Smooth muscle cell (in vitro differentiated cells): ENCODE data around the gene POLE3. TPM values are rescaled to one million over a fixed set of nuclear protein-coding genes. Genes with fewer than 3 reads are reported as not detected.
"Not testable (repeated sequence)": the region's sequence is repeated elsewhere in the genome, so short reads cannot be mapped to it uniquely, and the experiment has no call there.

Source experiments
- DNase-seq: peaks from one replicate; lab custom pipeline; 2025; ENCODE audit not compliant: unreplicated experiment; lab: John Stamatoyannopoulos, UW
- H2AFZ ChIP-seq: fragments of 200-600 bp; sonication (generic); 2 replicates; pipeline ENCODE4 v1.6.0; 2016; ENCODE audit warnings: antibody characterized with exemption, low read depth, mild to moderate bottlenecking
- H3F3A ChIP-seq: fragments of 200-600 bp; sonication (generic); 2 replicates; pipeline ENCODE4 v1.6.0; 2017; ENCODE audit warnings: antibody characterized with exemption, low read depth
- H3K27ac ChIP-seq: fragments of 200-600 bp; sonication (generic); 2 replicates; pipeline ENCODE4 v1.5.1; 2016; ENCODE audit warnings: low read depth, mild to moderate bottlenecking
- H3K27me3 ChIP-seq: fragments of 200-600 bp; sonication (generic); 2 replicates; pipeline ENCODE4 v1.6.1; 2016; ENCODE audit warnings: low read depth, mild to moderate bottlenecking
- H3K36me3 ChIP-seq: fragments of 200-600 bp; sonication (generic); 2 replicates; pipeline ENCODE4 v1.5.1; 2016; ENCODE audit warnings: low read depth
- H3K4me1 ChIP-seq: fragments of 200-600 bp; sonication (generic); 2 replicates; pipeline ENCODE4 v1.5.1; 2016; ENCODE audit warnings: low read depth
- H3K4me2 ChIP-seq: fragments of 200-600 bp; sonication (generic); 2 replicates; pipeline ENCODE4 v1.6.0; 2016; ENCODE audit warnings: mild to moderate bottlenecking
- H3K4me3 ChIP-seq: fragments of 200-600 bp; sonication (generic); 2 replicates; pipeline ENCODE4 v1.5.1; 2016; ENCODE audit warnings: mild to moderate bottlenecking
- H3K79me2 ChIP-seq: fragments of 200-600 bp; sonication (generic); 2 replicates; pipeline ENCODE4 v1.6.0; 2016; ENCODE audit warnings: low read depth, mild to moderate bottlenecking
- H3K9ac ChIP-seq: fragments of 200-600 bp; sonication (generic); 2 replicates; pipeline ENCODE4 v1.6.0; 2016; ENCODE audit warnings: low read depth
- H3K9me3 ChIP-seq: fragments of 200-600 bp; sonication (generic); replicated peaks from 2 replicates; pipeline ENCODE4 v1.5.1; 2016; ENCODE audit warnings: low read depth
- H4K20me1 ChIP-seq: fragments of 200-600 bp; sonication (generic); 2 replicates; pipeline ENCODE4 v1.6.0; 2016; ENCODE audit warnings: low read depth
- WGBS: methylation state at CpG from one replicate; pipeline ENCODE4 v1.1.7; 2016; ENCODE audit warnings: low lambda C conversion rate; 5-methylcytosine and 5-hydroxymethylcytosine counted together
- polyA plus RNA-seq: library from polyadenylated mRNA; unstranded; fragments of >200 nt; fragmentation: Nextera tagmentation; extraction: Ambion mirVana; gene quantifications from 2 replicates; pipeline ENCODE4 v1.2.1, GENCODE V29; 2016
- total RNA-seq: library from RNA; depleted of rRNA; stranded (reverse); fragments of >200 nt; gene quantifications from 2 replicates; pipeline ENCODE4 v1.2.3, GENCODE V29; 2014
- TF ChIP-seq, protein P1 (sequence below): fragments of 200-600 bp; sonication (generic); IDR thresholded peaks from 2 replicates; pipeline ENCODE4 v1.5.1; 2017; ENCODE audit warnings: borderline replicate concordance, mild to moderate bottlenecking, antibody characterized with exemption; ENCODE audit not compliant: insufficient read depth, poor library complexity, severe bottlenecking

The POLE3 gene
- total and polyA plus RNA-seq, 2 experiments from 2014 or later = 35.3 to 40.8 TPM

DNA sequence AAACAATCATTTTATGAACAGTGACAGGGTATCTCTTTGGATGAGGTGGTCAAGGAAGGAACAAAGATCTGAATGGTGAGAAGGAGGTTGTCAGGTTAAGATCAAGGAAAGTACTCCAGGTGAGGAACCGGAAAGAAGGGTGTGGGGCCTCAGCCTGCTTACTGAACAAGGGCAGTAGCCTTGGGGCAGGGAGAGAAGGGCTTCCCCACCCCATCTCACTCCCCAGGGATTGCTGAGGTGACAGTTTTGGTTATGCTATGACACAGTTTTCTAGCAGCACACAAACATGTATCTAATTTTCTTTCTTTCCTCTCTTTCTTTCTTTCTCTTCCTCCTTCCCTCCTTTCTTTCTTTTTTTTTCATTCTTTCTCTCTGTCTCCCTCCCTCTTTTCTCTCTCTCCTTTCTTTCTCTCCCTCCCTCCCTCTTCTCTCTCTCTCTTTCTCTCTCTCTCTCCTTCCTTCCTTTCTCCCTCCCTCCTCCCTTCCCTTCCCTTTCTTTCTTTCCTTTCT is 29.6 kb downstream of the POLE3 start:
- 50% methylated on average over 1 of the region's 1 CpG for WGBS
- no peak for DNase-seq

DNA sequence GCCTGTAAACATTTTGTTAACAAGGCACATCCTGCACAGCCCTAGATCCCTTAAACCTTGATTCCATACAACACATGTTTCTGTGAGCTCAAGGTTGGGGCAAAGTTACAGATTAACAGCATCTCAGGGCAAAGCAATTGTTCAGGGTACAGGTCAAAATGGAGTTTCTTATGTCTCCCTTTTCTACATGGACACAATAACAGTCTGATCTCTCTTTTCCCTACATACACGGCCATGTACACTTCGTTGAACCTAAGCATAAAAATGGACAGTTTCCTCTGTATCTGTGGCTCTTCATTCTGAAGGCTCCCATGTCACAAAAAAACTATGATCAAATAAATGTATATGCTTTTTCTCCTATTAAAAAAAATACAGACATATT is 30.7 kb downstream of the POLE3 start:
- H2AFZ ChIP-seq, H3F3A ChIP-seq, H3K9ac ChIP-seq, H3K79me2 ChIP-seq, H3K4me1 ChIP-seq, H3K4me3 ChIP-seq, H4K20me1 ChIP-seq, H3K36me3 ChIP-seq, H3K9me3 ChIP-seq, DNase-seq, H3K27ac ChIP-seq, H3K27me3 ChIP-seq, H3K4me2 ChIP-seq: not testable (repeated sequence)
- WGBS = 88% methylated on average over 2 of the region's 2 CpGs

More for the DNA sequence above, 29.6 kb downstream of the POLE3 start:
- Histone ChIP-seq H3K36me3 (no peaks in the 10 kb centered on the region), H3K27ac (no peak overlapping the region), H3F3A (peaks cover 5% of the 10 kb centered on the region), H3K79me2 (no peaks in the 10 kb centered on the region), H3K4me3 (no peak overlapping the region), H3K9ac (no peak overlapping the region), H2AFZ (no peak overlapping the region), H3K27me3 (no peaks in the 10 kb centered on the region), H3K4me1 (no peaks in the 10 kb centered on the region), H4K20me1 (no peaks in the 10 kb centered on the region), H3K9me3 (no peaks in the 10 kb centered on the region), H3K4me2 (no peak overlapping the region)
- TF ChIP-seq, protein P1, sequence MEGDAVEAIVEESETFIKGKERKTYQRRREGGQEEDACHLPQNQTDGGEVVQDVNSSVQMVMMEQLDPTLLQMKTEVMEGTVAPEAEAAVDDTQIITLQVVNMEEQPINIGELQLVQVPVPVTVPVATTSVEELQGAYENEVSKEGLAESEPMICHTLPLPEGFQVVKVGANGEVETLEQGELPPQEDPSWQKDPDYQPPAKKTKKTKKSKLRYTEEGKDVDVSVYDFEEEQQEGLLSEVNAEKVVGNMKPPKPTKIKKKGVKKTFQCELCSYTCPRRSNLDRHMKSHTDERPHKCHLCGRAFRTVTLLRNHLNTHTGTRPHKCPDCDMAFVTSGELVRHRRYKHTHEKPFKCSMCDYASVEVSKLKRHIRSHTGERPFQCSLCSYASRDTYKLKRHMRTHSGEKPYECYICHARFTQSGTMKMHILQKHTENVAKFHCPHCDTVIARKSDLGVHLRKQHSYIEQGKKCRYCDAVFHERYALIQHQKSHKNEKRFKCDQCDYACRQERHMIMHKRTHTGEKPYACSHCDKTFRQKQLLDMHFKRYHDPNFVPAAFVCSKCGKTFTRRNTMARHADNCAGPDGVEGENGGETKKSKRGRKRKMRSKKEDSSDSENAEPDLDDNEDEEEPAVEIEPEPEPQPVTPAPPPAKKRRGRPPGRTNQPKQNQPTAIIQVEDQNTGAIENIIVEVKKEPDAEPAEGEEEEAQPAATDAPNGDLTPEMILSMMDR = no peak

DNA sequence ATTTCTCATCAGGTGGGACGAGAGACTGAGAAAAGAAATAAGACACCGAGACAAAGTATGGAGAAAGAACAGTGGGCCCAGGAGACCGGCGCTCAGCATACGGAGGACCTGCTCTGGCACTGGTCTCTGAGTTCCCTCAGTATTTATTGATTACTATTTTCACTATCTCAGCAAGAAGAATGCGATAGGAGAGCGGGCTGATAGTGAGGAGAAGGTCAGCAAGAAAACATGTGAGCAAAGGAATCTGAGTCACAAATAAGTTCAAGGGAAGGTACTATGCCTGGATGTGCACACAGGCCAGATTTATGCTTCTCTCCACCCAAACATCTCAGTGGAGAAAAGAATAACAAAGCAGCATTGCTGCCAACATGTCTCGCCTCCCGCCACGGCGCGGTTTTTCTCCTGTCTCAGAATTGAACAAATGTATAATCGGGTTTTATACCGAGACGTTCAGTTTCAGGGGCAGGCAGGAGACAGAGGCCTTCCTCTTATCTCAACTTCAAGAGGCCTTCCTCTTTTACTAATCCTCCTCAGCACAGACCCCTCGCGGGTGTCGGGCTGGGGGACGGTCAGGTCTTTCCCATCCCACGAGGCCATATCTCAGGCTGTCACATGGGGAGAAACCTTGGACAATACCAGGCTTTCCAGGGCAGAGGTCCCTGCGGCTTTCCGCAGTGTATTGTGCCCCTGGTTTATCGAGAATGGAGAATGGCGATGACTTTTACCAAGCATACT is 31.2 kb downstream of the POLE3 start:
- DNase-seq, H3K4me3 ChIP-seq, H3K4me1 ChIP-seq, H2AFZ ChIP-seq, H3K36me3 ChIP-seq, H3K79me2 ChIP-seq, H3F3A ChIP-seq, H3K27me3 ChIP-seq, H3K9me3 ChIP-seq, H4K20me1 ChIP-seq, H3K4me2 ChIP-seq, H3K27ac ChIP-seq, H3K9ac ChIP-seq: not testable (repeated sequence)
- WGBS = 63% methylated on average over 24 of the region's 24 CpGs

DNA sequence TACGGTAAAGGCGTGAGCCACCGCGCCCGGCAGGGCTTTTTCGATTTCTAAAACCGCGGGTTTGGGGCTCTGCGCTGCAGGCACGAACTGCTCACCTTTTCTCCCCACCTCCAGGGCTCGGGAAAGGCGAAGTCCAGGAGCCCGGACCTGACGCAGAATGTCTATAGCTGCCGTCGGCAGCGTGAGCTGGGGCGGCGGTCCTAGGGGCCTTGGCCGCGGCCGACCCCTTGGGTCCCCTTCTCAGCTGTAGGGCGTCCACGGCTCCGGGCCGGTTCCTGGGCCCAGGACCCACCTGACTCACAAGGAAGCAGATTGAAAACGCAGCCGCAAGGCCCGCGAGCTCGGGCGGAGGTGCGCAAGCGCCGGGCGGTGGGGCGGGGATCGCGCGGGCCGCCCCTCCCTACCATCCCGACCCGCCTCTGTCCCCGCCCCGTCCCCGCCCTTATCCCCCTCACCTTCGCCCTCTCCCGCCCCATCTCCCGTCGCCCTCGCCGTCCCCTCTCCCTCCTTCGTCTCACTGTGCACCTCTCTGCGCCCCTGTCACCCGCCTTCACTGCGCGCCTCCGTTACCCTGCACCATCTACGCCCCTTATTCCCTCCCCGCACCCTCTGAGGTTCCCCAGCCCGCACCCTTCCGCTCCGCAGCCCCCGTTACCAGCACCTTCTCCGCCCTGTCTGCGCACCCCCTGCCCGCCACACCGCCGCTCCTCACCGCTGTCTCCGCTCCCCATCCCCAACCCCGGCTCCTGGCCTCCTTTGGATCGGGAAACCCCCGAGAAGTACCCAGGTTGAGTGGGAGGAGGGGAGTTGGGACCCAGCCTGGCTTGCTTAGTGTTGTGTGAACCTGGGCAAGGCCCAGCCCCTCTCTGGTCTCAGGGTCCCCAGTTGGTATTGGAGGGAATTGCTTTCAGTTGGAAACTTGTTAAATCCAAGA is 33.6 kb downstream of the POLE3 start, which contains the start of gene HDHD3:
Gene HDHD3, minus strand, starts transcription at position 353 of the 934 bp plus-strand sequence. CDS start 2,632 bp downstream, outside the sequence.
- no peak within 1 kb of the TSS for H3K27ac ChIP-seq

More for the DNA sequence above, 33.6 kb downstream of the POLE3 start, which contains the start of gene HDHD3:
- peak within 1 kb of the TSS; percentile 97 for H2AFZ ChIP-seq
- H3K4me3 ChIP-seq = peak within 1 kb of the TSS; percentile 85
- H3F3A ChIP-seq = no peaks in the 10 kb centered on the region
- H3K4me1 ChIP-seq = no peaks in the 10 kb centered on the region
- no peaks in the 10 kb centered on the region for H4K20me1 ChIP-seq
- H3K36me3 ChIP-seq = no peaks in the 10 kb centered on the region
- DNase-seq = peak; percentile 39
- peak within 1 kb of the TSS; percentile 58 for H3K9ac ChIP-seq
- 1% methylated on average over 46 of the region's 74 CpGs for WGBS
- no peaks in the 10 kb centered on the region for H3K27me3 ChIP-seq
- TF ChIP-seq, protein P1 = no peak
- H3K9me3 ChIP-seq = no peaks in the 10 kb centered on the region
- peak within 1 kb of the TSS; percentile 91 for H3K4me2 ChIP-seq
- no peaks in the 10 kb centered on the region for H3K79me2 ChIP-seq
